Measurements from ENCODE around the gene YEATS2. TPM values are rescaled to one million over a fixed set of nuclear protein-coding genes. Genes with fewer than 3 reads are reported as not detected.

Gene YEATS2
- total RNA-seq, 1 donor from 2014 or later: 65.1 TPM

DNA sequence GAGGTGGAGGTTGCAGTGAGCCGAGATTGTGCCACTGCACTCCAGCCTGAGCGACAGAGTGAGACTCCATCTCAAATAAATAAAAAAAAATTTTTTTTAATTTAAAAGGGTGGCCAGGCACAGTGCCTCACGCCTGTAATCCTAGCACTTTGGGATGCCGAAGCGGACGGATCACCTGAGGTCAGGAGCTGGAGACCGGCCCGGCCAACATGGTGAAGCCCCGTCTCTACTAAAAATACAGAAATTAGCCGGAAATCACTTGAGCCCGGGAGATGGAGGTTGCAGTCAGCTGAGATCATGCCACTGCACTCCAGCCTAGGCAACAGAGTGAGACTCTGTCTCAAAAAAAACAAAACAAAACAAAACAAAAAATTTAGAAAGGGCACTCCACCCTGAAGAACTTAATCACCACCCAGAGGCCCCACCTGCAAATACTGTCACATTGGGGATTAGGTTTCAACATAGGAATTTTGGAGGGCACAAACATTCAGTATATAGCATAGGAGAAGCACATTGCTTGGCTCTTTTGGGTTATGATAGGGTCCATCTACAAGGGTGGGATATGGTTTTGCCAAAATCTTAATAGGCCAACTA, 7.1 kb upstream of the YEATS2 start:
- Mint-ChIP-seq H3K27me3 (ENCODE audit: unreplicated experiment) (no peaks in the 10 kb centered on the region), H3K4me1 (ENCODE audit: unreplicated experiment) (no peaks in the 10 kb centered on the region), H3K4me3 (ENCODE audit: unreplicated experiment) (no peak overlapping the region), H3K27ac (ENCODE audit: unreplicated experiment) (no peak overlapping the region), H3K36me3 (ENCODE audit: low read depth, unreplicated experiment) (no peaks in the 10 kb centered on the region), H3K9me3 (ENCODE audit: unreplicated experiment) (no peaks in the 10 kb centered on the region)
- TF ChIP-seq, protein P1, sequence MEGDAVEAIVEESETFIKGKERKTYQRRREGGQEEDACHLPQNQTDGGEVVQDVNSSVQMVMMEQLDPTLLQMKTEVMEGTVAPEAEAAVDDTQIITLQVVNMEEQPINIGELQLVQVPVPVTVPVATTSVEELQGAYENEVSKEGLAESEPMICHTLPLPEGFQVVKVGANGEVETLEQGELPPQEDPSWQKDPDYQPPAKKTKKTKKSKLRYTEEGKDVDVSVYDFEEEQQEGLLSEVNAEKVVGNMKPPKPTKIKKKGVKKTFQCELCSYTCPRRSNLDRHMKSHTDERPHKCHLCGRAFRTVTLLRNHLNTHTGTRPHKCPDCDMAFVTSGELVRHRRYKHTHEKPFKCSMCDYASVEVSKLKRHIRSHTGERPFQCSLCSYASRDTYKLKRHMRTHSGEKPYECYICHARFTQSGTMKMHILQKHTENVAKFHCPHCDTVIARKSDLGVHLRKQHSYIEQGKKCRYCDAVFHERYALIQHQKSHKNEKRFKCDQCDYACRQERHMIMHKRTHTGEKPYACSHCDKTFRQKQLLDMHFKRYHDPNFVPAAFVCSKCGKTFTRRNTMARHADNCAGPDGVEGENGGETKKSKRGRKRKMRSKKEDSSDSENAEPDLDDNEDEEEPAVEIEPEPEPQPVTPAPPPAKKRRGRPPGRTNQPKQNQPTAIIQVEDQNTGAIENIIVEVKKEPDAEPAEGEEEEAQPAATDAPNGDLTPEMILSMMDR (IDR thresholded peaks at IDR 0.05; ENCODE audit: unreplicated experiment): no peak
- DNase-seq (ENCODE audit: low spot score): no peak

DNA sequence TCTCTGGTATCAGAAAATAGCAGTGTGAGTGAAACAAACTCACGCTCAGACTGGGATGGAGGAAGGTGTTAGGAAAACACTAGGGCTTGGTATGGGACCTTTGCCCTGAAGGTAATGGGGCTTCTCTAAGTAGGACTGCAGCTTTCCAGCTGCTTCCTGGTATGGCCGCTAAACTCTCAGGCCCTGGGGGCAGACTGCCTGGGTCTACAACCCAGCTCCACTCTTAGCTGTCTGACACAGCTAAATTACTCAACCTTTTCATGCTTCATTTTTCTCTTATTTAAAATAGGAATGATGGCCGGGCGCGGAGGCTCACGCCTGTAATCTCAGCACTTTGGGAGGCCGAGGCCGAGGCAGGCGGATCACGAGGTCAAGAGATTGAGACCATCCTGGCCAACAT, 5.2 kb upstream of the YEATS2 start:
- H3K4me3 Mint-ChIP-seq (ENCODE audit: unreplicated experiment): no peak overlapping the region
- peaks cover 5% of the 10 kb centered on the region for H3K36me3 Mint-ChIP-seq (ENCODE audit: low read depth, unreplicated experiment)
- no peak overlapping the region for H3K27ac Mint-ChIP-seq (ENCODE audit: unreplicated experiment)

DNA sequence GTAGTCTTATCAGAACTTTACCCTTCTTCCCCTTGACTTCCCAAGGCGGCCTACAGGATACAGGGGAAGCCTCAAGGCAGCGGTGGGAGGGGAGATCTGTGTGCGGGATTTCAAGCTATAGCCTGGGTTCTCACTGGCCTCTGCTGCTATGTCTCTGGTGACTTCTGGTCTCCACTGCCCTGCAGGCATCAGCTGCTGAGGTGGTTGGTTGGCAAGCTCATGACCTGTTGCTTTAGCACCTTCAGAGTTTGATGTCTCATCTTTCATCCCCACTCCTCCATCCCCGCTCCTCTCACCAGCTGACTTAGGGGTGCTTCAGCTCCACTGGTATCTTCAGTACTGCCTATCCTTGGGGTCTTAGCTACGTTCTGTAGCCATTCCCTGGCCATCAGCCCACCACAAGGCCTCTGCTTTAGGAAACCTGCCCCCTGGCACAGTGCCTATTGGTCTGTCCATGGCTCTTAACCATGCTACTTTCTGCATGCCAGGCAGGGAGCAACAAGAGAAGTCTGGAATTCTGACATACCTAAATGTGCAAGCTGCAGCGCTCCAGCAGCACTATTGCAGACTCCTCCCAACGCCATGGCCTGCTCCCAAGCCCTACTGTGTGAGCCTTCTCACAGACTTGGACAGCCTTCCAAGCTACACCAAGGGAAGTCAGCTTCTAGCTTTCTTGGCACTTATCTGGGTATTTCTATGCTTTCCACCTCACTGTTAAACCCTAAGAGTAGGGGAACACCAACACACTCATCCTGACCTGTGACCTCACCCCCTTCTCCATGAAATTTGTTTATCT, 1.8 kb upstream of the YEATS2 start:
- Mint-ChIP-seq H3K27me3 (ENCODE audit: unreplicated experiment) (peaks cover 8% of the 10 kb centered on the region), H3K36me3 (ENCODE audit: low read depth, unreplicated experiment) (peaks cover 5% of the 10 kb centered on the region), H3K4me1 (ENCODE audit: unreplicated experiment) (peaks cover 20% of the 10 kb centered on the region), H3K9me3 (ENCODE audit: unreplicated experiment) (no peaks in the 10 kb centered on the region), H3K4me3 (ENCODE audit: unreplicated experiment) (no peak overlapping the region), H3K27ac (ENCODE audit: unreplicated experiment) (no peak overlapping the region)
- TF ChIP-seq, protein P1 (IDR thresholded peaks at IDR 0.05; ENCODE audit: unreplicated experiment): no peak
- no peak for DNase-seq (ENCODE audit: low spot score)

More for the DNA sequence above, 5.2 kb upstream of the YEATS2 start:
- DNase-seq (ENCODE audit: low spot score): no peak
- H3K9me3 Mint-ChIP-seq (ENCODE audit: unreplicated experiment): no peaks in the 10 kb centered on the region
- peaks cover 3% of the 10 kb centered on the region for H3K27me3 Mint-ChIP-seq (ENCODE audit: unreplicated experiment)
- no peaks in the 10 kb centered on the region for H3K4me1 Mint-ChIP-seq (ENCODE audit: unreplicated experiment)
- TF ChIP-seq, protein P1 (IDR thresholded peaks at IDR 0.05; ENCODE audit: unreplicated experiment): no peak

DNA sequence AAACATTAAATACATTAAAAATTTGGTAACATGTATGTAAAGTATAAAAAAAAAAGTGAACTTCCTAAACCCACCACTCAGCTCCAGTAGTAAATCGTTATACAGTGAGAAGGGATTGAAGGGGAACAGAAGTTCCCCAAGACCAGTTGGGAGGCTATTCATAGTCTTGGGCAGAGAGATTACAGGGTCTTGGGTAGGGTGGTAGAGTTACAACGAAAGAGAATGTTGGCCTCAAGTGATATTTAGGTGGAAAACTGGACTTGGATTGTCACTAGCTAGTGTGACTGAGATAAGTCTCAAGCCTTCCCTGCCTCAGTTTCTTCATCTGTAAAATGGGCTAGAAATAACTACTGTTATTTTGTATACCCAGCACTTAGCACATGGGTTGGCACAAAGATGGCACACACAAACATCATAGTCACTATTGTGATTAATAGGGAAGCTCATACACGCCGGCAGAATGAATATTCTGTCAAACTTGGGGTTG, 431 bp upstream of the YEATS2 start:
- TF ChIP-seq, protein P1 (IDR thresholded peaks at IDR 0.05; ENCODE audit: unreplicated experiment): no peak
- Mint-ChIP-seq H3K4me1 (ENCODE audit: unreplicated experiment) (peaks cover 26% of the 10 kb centered on the region), H3K27me3 (ENCODE audit: unreplicated experiment) (peaks cover 8% of the 10 kb centered on the region), H3K27ac (ENCODE audit: unreplicated experiment) (peak overlapping the region; percentile 77), H3K36me3 (ENCODE audit: low read depth, unreplicated experiment) (peaks cover 9% of the 10 kb centered on the region), H3K9me3 (ENCODE audit: unreplicated experiment) (no peaks in the 10 kb centered on the region), H3K4me3 (ENCODE audit: unreplicated experiment) (peak overlapping the region; percentile 93)
- no peak for DNase-seq (ENCODE audit: low spot score)

DNA sequence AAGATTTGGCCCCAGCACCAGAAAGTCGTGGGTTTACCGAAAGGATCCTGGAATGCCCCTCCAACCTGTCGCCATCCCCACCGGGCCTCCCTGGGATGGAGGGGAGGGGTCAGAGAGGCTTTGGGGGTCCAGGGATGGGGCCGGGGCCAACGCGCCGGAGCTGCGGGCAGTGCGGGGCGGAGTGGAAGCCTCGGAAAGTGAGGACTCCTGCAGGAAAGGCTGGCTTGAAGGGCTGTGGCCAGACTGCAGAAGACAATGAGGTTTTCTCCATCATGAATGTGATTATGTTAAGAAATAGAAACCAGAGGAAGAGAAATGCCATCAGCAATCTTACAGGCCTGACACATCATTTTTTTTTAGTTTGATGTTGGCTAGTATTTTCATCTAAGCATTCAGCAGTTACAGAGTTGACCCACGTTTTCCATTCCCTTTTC, 738 bp downstream of the YEATS2 start:
- Mint-ChIP-seq H3K27me3 (ENCODE audit: unreplicated experiment) (peaks cover 8% of the 10 kb centered on the region), H3K9me3 (ENCODE audit: unreplicated experiment) (no peaks in the 10 kb centered on the region), H3K4me1 (ENCODE audit: unreplicated experiment) (peaks cover 26% of the 10 kb centered on the region), H3K27ac (ENCODE audit: unreplicated experiment) (peak overlapping the region; percentile 68), H3K36me3 (ENCODE audit: low read depth, unreplicated experiment) (peaks cover 9% of the 10 kb centered on the region), H3K4me3 (ENCODE audit: unreplicated experiment) (peak overlapping the region; percentile 95)
- DNase-seq (ENCODE audit: low spot score): peak; percentile 40
- TF ChIP-seq, protein P1 (IDR thresholded peaks at IDR 0.05; ENCODE audit: unreplicated experiment): no peak
